ENCODE data around the gene STOML1. TPM values are rescaled to one million over a fixed set of nuclear protein-coding genes. Genes with fewer than 3 reads are reported as not detected.
"Not testable (repeated sequence)": the region's sequence is repeated elsewhere in the genome, so short reads cannot be mapped to it uniquely, and the experiment has no call there.

STOML1 gene
- total and polyA plus RNA-seq, 4 experiments from 2014 or later = 8.1 to 11.1 (median 9.8) TPM

- Mint-ChIP-seq H3K4me3 (no peak overlapping the region), H3K27me3 (no peaks in the 10 kb centered on the region), H3K4me1 (peaks cover 37 to 54% (median 47%) of the 10 kb centered on the region in 4 donors), H3K27ac (no peak overlapping the region), H3K9me3 (no peaks in the 10 kb centered on the region), H3K36me3 (no peaks in the 10 kb centered on the region)
- no peaks in the 10 kb centered on the region for H3K27me3 ChIP-seq (ENCODE audit: insufficient read depth, low read length)
- H3K27ac ChIP-seq (ENCODE audit: low read depth, low read length) = no peak overlapping the region
- H3K9me3 ChIP-seq (ENCODE audit: control insufficient read depth in 1 of 2, low read length in 2 of 2) = no peaks in the 10 kb centered on the region
- POLR2A ChIA-PET (ENCODE audit: partially characterized antibody) = no interaction called here
- H3K4me1 ChIP-seq (ENCODE audit: insufficient read depth, low read length) = peaks cover 51% of the 10 kb centered on the region
- H3K36me3 ChIP-seq (ENCODE audit: insufficient read depth, low read length) = no peaks in the 10 kb centered on the region
- no peak overlapping the region for H3K4me3 ChIP-seq (ENCODE audit: low read length in 2 of 2)
- DNase-seq = no peak
- CTCF ChIA-PET (ENCODE audit: partially characterized antibody) = interaction anchor here (1.1 to 11.1 kb wide), 6 partner anchors 9 to 54 kb away, joined by 3 to 168 read pairs (median 46); partner anchors contain the start of gene LOXL1
- intact Hi-C loops (cut with micrococcal nuclease) = no loop called here
Measured at GRCh38 chr15:73962433-73962832, 29.7 kb downstream of the STOML1 start.

- H3K4me3 Mint-ChIP-seq = peak overlapping the region in 3 of 8 donors; percentile 39 to 43 (median 43)
- H3K36me3 Mint-ChIP-seq; H3K4me3 ChIP-seq (ENCODE audit: low read length in 2 of 2); DNase-seq; H3K27me3 Mint-ChIP-seq; H3K36me3 ChIP-seq (ENCODE audit: insufficient read depth, low read length); intact Hi-C loops (cut with micrococcal nuclease); H3K27ac ChIP-seq (ENCODE audit: low read depth, low read length); H3K9me3 ChIP-seq (ENCODE audit: control insufficient read depth in 1 of 2, low read length in 2 of 2); H3K9me3 Mint-ChIP-seq; H3K27me3 ChIP-seq (ENCODE audit: insufficient read depth, low read length): not testable (repeated sequence)
- H3K27ac Mint-ChIP-seq = peak overlapping the region in 4 of 7 donors; percentile 21 to 78 (median 48)
- ChIA-PET CTCF (ENCODE audit: partially characterized antibody) (interaction anchor here (1.0 to 6.5 kb wide), 6 partner anchors 9 to 67 kb away, joined by 3 to 57 read pairs (median 12); no protein-coding TSS in a partner anchor), POLR2A (ENCODE audit: partially characterized antibody) (interaction anchor here (3.3 kb wide), 1 partner anchor 9 kb away, joined by 17 read pairs; no protein-coding TSS in a partner anchor)
- peaks cover 34% of the 10 kb centered on the region for H3K4me1 ChIP-seq (ENCODE audit: insufficient read depth, low read length)
- H3K4me1 Mint-ChIP-seq = peaks cover 26 to 49% (median 41%) of the 10 kb centered on the region in 4 donors
Measured at GRCh38 chr15:73960472-73961070, 31.5 kb downstream of the STOML1 start.

- H3K27me3 Mint-ChIP-seq = no peaks in the 10 kb centered on the region
- Histone ChIP-seq H3K4me1 (ENCODE audit: insufficient read depth, low read length) (peaks cover 28% of the 10 kb centered on the region), H3K9me3 (ENCODE audit: control insufficient read depth in 1 of 2, low read length in 2 of 2) (no peaks in the 10 kb centered on the region), H3K36me3 (ENCODE audit: insufficient read depth, low read length) (no peaks in the 10 kb centered on the region), H3K27ac (ENCODE audit: low read depth, low read length) (peak overlapping the region; percentile 7), H3K4me3 (ENCODE audit: low read length in 2 of 2) (no peak overlapping the region), H3K27me3 (ENCODE audit: insufficient read depth, low read length) (no peaks in the 10 kb centered on the region)
- H3K9me3 Mint-ChIP-seq = no peaks in the 10 kb centered on the region
- H3K36me3 Mint-ChIP-seq = no peaks in the 10 kb centered on the region
- H3K4me1 Mint-ChIP-seq = peaks cover 18 to 41% (median 34%) of the 10 kb centered on the region in 4 donors
- ChIA-PET CTCF (ENCODE audit: partially characterized antibody) (interaction anchor here (1.2 to 6.5 kb wide), 10 partner anchors 8 to 40 kb away, joined by 3 to 57 read pairs (median 6); partner anchors contain the start of gene PML), POLR2A (ENCODE audit: partially characterized antibody) (interaction anchor here (1.2 to 3.3 kb wide), 2 partner anchors 9 to 32 kb away, joined by 7 to 17 read pairs; no protein-coding TSS in a partner anchor)
- no peak for DNase-seq
- H3K4me3 Mint-ChIP-seq = peak overlapping the region in 7 of 8 donors; percentile 47 to 75 (median 68)
- peak overlapping the region; percentile 81 to 96 (median 86) for H3K27ac Mint-ChIP-seq
- intact Hi-C loops (cut with micrococcal nuclease) = no loop called here
Measured at GRCh38 chr15:73959801-73960200, 32.3 kb downstream of the STOML1 start.

GRCh38 chr15:73959012-73959581 lies 33.0 kb downstream of the STOML1 start:
- Mint-ChIP-seq H3K36me3 (no peaks in the 10 kb centered on the region), H3K4me1 (peaks cover 16 to 38% (median 31%) of the 10 kb centered on the region in 4 donors), H3K27me3 (no peaks in the 10 kb centered on the region), H3K9me3 (no peaks in the 10 kb centered on the region), H3K4me3 (peak overlapping the region; percentile 20 to 75 (median 68)), H3K27ac (peak overlapping the region; percentile 81 to 96 (median 86))
- ChIA-PET POLR2A (ENCODE audit: partially characterized antibody) (interaction anchor here (0.6 to 3.3 kb wide), 5 partner anchors 8 to 90 kb away, joined by 3 to 17 read pairs (median 4); partner anchors contain the start of gene PML), CTCF (ENCODE audit: partially characterized antibody) (interaction anchor here (1.0 to 6.5 kb wide), 10 partner anchors 8 to 39 kb away, joined by 3 to 57 read pairs (median 6); partner anchors contain the start of gene PML)
- Histone ChIP-seq H3K27ac (ENCODE audit: low read depth, low read length) (no peak overlapping the region), H3K9me3 (ENCODE audit: control insufficient read depth in 1 of 2, low read length in 2 of 2) (no peaks in the 10 kb centered on the region), H3K36me3 (ENCODE audit: insufficient read depth, low read length) (no peaks in the 10 kb centered on the region), H3K4me3 (ENCODE audit: low read length in 2 of 2) (no peak overlapping the region), H3K4me1 (ENCODE audit: insufficient read depth, low read length) (peaks cover 26% of the 10 kb centered on the region), H3K27me3 (ENCODE audit: insufficient read depth, low read length) (no peaks in the 10 kb centered on the region)
- peak in 4 of 5 donors; percentile 51 to 64 (median 56) for DNase-seq
- intact Hi-C loops (cut with micrococcal nuclease) = no loop called here

- no peaks in the 10 kb centered on the region for H3K36me3 Mint-ChIP-seq
- intact Hi-C loops (cut with micrococcal nuclease) = no loop called here
- Histone ChIP-seq H3K27ac (ENCODE audit: low read depth, low read length) (no peak overlapping the region), H3K4me1 (ENCODE audit: insufficient read depth, low read length) (peaks cover 26% of the 10 kb centered on the region), H3K27me3 (ENCODE audit: insufficient read depth, low read length) (no peaks in the 10 kb centered on the region), H3K9me3 (ENCODE audit: control insufficient read depth in 1 of 2, low read length in 2 of 2) (no peaks in the 10 kb centered on the region), H3K36me3 (ENCODE audit: insufficient read depth, low read length) (no peaks in the 10 kb centered on the region), H3K4me3 (ENCODE audit: low read length in 2 of 2) (no peak overlapping the region)
- ChIA-PET CTCF (ENCODE audit: partially characterized antibody) (interaction anchor here (0.7 to 6.5 kb wide), 7 partner anchors 9 to 36 kb away, joined by 3 to 57 read pairs (median 4); no protein-coding TSS in a partner anchor), POLR2A (ENCODE audit: partially characterized antibody) (no interaction called here)
- peaks cover 16 to 38% (median 31%) of the 10 kb centered on the region in 4 donors for H3K4me1 Mint-ChIP-seq
- no peaks in the 10 kb centered on the region for H3K27me3 Mint-ChIP-seq
- peak overlapping the region in 4 of 7 donors; percentile 14 to 77 (median 45) for H3K27ac Mint-ChIP-seq
- DNase-seq = no peak
- H3K4me3 Mint-ChIP-seq = no peak overlapping the region
- H3K9me3 Mint-ChIP-seq = no peaks in the 10 kb centered on the region
Measured at GRCh38 chr15:73957785-73958184, 34.3 kb downstream of the STOML1 start.

- DNase-seq = no peak
- H3K36me3 ChIP-seq (ENCODE audit: insufficient read depth, low read length) = no peaks in the 10 kb centered on the region
- H3K27me3 ChIP-seq (ENCODE audit: insufficient read depth, low read length) = no peaks in the 10 kb centered on the region
- Mint-ChIP-seq H3K27ac (peak overlapping the region in 5 of 7 donors; percentile 43 to 77 (median 65)), H3K27me3 (no peaks in the 10 kb centered on the region), H3K36me3 (no peaks in the 10 kb centered on the region), H3K4me1 (peaks cover 18 to 40% (median 31%) of the 10 kb centered on the region in 4 donors), H3K4me3 (no peak overlapping the region), H3K9me3 (no peaks in the 10 kb centered on the region)
- intact Hi-C loops (cut with micrococcal nuclease) = no loop called here
- CTCF ChIA-PET (ENCODE audit: partially characterized antibody) = interaction anchor here (0.7 to 6.5 kb wide), 5 partner anchors 9 to 35 kb away, joined by 3 to 57 read pairs (median 4); no protein-coding TSS in a partner anchor
- H3K27ac ChIP-seq (ENCODE audit: low read depth, low read length) = no peak overlapping the region
- POLR2A ChIA-PET (ENCODE audit: partially characterized antibody) = interaction anchor here (0.8 to 1.2 kb wide), 2 partner anchors 11 to 30 kb away, joined by 3 read pairs; no protein-coding TSS in a partner anchor
- H3K4me3 ChIP-seq (ENCODE audit: low read length in 2 of 2) = no peak overlapping the region
- H3K4me1 ChIP-seq (ENCODE audit: insufficient read depth, low read length) = peaks cover 26% of the 10 kb centered on the region
- no peaks in the 10 kb centered on the region for H3K9me3 ChIP-seq (ENCODE audit: control insufficient read depth in 1 of 2, low read length in 2 of 2)
Measured at GRCh38 chr15:73957276-73957675, 34.8 kb downstream of the STOML1 start.

GRCh38 chr15:73956743-73957135 lies 35.4 kb downstream of the STOML1 start:
- H3K27ac Mint-ChIP-seq = peak overlapping the region in 3 of 7 donors; percentile 37 to 65 (median 63)
- intact Hi-C loops (cut with micrococcal nuclease) = no loop called here
- Histone ChIP-seq H3K27ac (ENCODE audit: low read depth, low read length) (no peak overlapping the region), H3K4me1 (ENCODE audit: insufficient read depth, low read length) (peaks cover 26% of the 10 kb centered on the region), H3K36me3 (ENCODE audit: insufficient read depth, low read length) (no peaks in the 10 kb centered on the region), H3K4me3 (ENCODE audit: low read length in 2 of 2) (no peak overlapping the region), H3K9me3 (ENCODE audit: control insufficient read depth in 1 of 2, low read length in 2 of 2) (no peaks in the 10 kb centered on the region), H3K27me3 (ENCODE audit: insufficient read depth, low read length) (no peaks in the 10 kb centered on the region)
- H3K9me3 Mint-ChIP-seq = no peaks in the 10 kb centered on the region
- ChIA-PET CTCF (ENCODE audit: partially characterized antibody) (interaction anchor here (1.0 to 6.5 kb wide), 4 partner anchors 15 to 34 kb away, joined by 3 to 57 read pairs (median 4); no protein-coding TSS in a partner anchor), POLR2A (ENCODE audit: partially characterized antibody) (interaction anchor here (0.8 to 1.2 kb wide), 2 partner anchors 12 to 29 kb away, joined by 3 read pairs; no protein-coding TSS in a partner anchor)
- no peaks in the 10 kb centered on the region for H3K27me3 Mint-ChIP-seq
- H3K4me3 Mint-ChIP-seq = no peak overlapping the region
- no peak for DNase-seq
- no peaks in the 10 kb centered on the region for H3K36me3 Mint-ChIP-seq
- H3K4me1 Mint-ChIP-seq = peaks cover 18 to 40% (median 31%) of the 10 kb centered on the region in 4 donors
